ENCODE data around the gene ZNF165.

ZNF165 gene

GRCh38 chr6:28124971-28125353, 44.6 kb downstream of the ZNF165 start:
- H3K4me1 ChIP-seq (ENCODE audit: control insufficient read depth, low read length), result peaks cover 30% of the 10 kb centered on the region
- no peaks in the 10 kb centered on the region for H3K9me2 ChIP-seq (replicated peaks; ENCODE audit: control insufficient read depth, low read length)
- peak overlapping the region; percentile 16 for H3K27ac ChIP-seq (ENCODE audit: low read depth, low read length)
- H3K9me3 ChIP-seq (ENCODE audit: control insufficient read depth, insufficient read depth, low read length), result no peaks in the 10 kb centered on the region
- H3F3A ChIP-seq (ENCODE audit: control insufficient read depth, insufficient read depth), result peaks cover 5% of the 10 kb centered on the region; the same call in 1 of the 2 replicates
- peaks cover 74% of the 10 kb centered on the region for H3K36me3 ChIP-seq (ENCODE audit: control insufficient read depth, low read length)
- H3K4me3 ChIP-seq (ENCODE audit: low read length), result peak overlapping the region; percentile 80
- no peaks in the 10 kb centered on the region for H4K20me1 ChIP-seq (ENCODE audit: control insufficient read depth, insufficient read depth, low read depth, low read length)
- peaks cover 68% of the 10 kb centered on the region for H3K79me2 ChIP-seq (ENCODE audit: control insufficient read depth, low read length)
- no peaks in the 10 kb centered on the region for H3K27me3 ChIP-seq (ENCODE audit: control insufficient read depth, low read length)
- TF ChIP-seq, protein P1, sequence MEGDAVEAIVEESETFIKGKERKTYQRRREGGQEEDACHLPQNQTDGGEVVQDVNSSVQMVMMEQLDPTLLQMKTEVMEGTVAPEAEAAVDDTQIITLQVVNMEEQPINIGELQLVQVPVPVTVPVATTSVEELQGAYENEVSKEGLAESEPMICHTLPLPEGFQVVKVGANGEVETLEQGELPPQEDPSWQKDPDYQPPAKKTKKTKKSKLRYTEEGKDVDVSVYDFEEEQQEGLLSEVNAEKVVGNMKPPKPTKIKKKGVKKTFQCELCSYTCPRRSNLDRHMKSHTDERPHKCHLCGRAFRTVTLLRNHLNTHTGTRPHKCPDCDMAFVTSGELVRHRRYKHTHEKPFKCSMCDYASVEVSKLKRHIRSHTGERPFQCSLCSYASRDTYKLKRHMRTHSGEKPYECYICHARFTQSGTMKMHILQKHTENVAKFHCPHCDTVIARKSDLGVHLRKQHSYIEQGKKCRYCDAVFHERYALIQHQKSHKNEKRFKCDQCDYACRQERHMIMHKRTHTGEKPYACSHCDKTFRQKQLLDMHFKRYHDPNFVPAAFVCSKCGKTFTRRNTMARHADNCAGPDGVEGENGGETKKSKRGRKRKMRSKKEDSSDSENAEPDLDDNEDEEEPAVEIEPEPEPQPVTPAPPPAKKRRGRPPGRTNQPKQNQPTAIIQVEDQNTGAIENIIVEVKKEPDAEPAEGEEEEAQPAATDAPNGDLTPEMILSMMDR (IDR thresholded peaks at IDR 0.05; ENCODE audit: low read depth, low read length, poor library complexity, severe bottlenecking), result no peak
- TF ChIP-seq EZH2phosphoT487 (IDR thresholded peaks at IDR 0.05; ENCODE audit: borderline replicate concordance, low read length), result no peak
- H3K4me2 ChIP-seq (ENCODE audit: low read length), result peak overlapping the region; percentile 83

DNA sequence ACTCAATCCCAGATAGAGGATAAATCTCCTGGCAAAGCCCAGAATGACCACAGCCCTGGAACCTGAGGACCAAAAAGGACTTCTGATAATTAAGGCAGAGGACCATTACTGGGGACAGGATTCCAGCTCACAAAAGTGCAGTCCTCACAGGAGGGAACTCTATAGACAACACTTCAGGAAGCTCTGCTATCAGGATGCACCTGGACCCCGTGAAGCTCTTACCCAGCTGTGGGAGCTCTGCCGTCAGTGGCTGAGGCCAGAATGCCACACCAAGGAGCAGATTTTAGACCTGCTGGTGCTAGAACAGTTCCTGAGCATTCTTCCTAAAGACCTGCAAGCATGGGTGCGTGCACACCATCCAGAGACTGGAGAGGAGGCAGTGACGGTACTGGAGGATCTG, 45.0 kb downstream of the ZNF165 start:
- Histone ChIP-seq H3K36me3 (ENCODE audit: control insufficient read depth, low read length) (peaks cover 74% of the 10 kb centered on the region), H3F3A (ENCODE audit: control insufficient read depth, insufficient read depth) (peaks cover 5% of the 10 kb centered on the region; the same call in 1 of the 2 replicates), H3K27me3 (ENCODE audit: control insufficient read depth, low read length) (no peaks in the 10 kb centered on the region), H3K4me3 (ENCODE audit: low read length) (peak overlapping the region; percentile 80), H4K20me1 (ENCODE audit: control insufficient read depth, insufficient read depth, low read depth, low read length) (no peaks in the 10 kb centered on the region), H3K4me1 (ENCODE audit: control insufficient read depth, low read length) (peaks cover 30% of the 10 kb centered on the region), H3K27ac (ENCODE audit: low read depth, low read length) (peak overlapping the region; percentile 16), H3K9me2 (replicated peaks; ENCODE audit: control insufficient read depth, low read length) (no peaks in the 10 kb centered on the region), H3K79me2 (ENCODE audit: control insufficient read depth, low read length) (peaks cover 73% of the 10 kb centered on the region), H3K4me2 (ENCODE audit: low read length) (peak overlapping the region; percentile 83), H3K9me3 (ENCODE audit: control insufficient read depth, insufficient read depth, low read length) (no peaks in the 10 kb centered on the region)
- no peak for TF ChIP-seq EZH2phosphoT487 (IDR thresholded peaks at IDR 0.05; ENCODE audit: borderline replicate concordance, low read length)
- TF ChIP-seq, protein P1 (IDR thresholded peaks at IDR 0.05; ENCODE audit: low read depth, low read length, poor library complexity, severe bottlenecking), result no peak

GRCh38 chr6:28134015-28134414, 53.6 kb downstream of the ZNF165 start:
- Histone ChIP-seq H3K4me3 (ENCODE audit: low read length) (no peak overlapping the region), H3K27ac (ENCODE audit: low read depth, low read length) (no peak overlapping the region), H3K36me3 (ENCODE audit: control insufficient read depth, low read length) (peaks cover 66% of the 10 kb centered on the region), H3K27me3 (ENCODE audit: control insufficient read depth, low read length) (no peaks in the 10 kb centered on the region), H3K9me2 (replicated peaks; ENCODE audit: control insufficient read depth, low read length) (no peaks in the 10 kb centered on the region), H4K20me1 (ENCODE audit: control insufficient read depth, insufficient read depth, low read depth, low read length) (peaks cover 7% of the 10 kb centered on the region; the same call in 1 of the 2 replicates), H3F3A (ENCODE audit: control insufficient read depth, insufficient read depth) (peaks cover 7% of the 10 kb centered on the region), H3K9me3 (ENCODE audit: control insufficient read depth, insufficient read depth, low read length) (no peaks in the 10 kb centered on the region), H3K4me1 (ENCODE audit: control insufficient read depth, low read length) (peaks cover 35% of the 10 kb centered on the region), H3K4me2 (ENCODE audit: low read length) (peak overlapping the region; percentile 23; the same call in 1 of the 2 replicates), H3K79me2 (ENCODE audit: control insufficient read depth, low read length) (peaks cover 86% of the 10 kb centered on the region)
- TF ChIP-seq, protein P1 (IDR thresholded peaks at IDR 0.05; ENCODE audit: low read depth, low read length, poor library complexity, severe bottlenecking), result peak; percentile 63
- no peak for TF ChIP-seq EZH2phosphoT487 (IDR thresholded peaks at IDR 0.05; ENCODE audit: borderline replicate concordance, low read length)
